ENCODE results near the gene AGPAT4. TPM values are rescaled to one million over a fixed set of nuclear protein-coding genes. Genes with fewer than 3 reads are reported as not detected.
A peak's percentile ranks its signal among the peaks of the same experiment; 100 is the strongest.

The AGPAT4 gene
- polyA plus RNA-seq, 3 donors: 6.4 to 15.8 (median 6.9) TPM

- Mint-ChIP-seq H3K27ac (peak overlapping the region; percentile 91 to 97 (median 94)), H3K4me1 (peaks cover 24% of the 10 kb centered on the region), H3K4me3 (no peak overlapping the region), H3K36me3 (peaks cover 58 to 77% of the 10 kb centered on the region in 2 donors), H3K9me3 (peaks cover 0 to 7% (median 5%) of the 10 kb centered on the region in 7 donors), H3K27me3 (ENCODE audit: low read depth in 3 of 3) (no peaks in the 10 kb centered on the region)
- no peaks in the 10 kb centered on the region for H4K20me1 ChIP-seq (ENCODE audit: insufficient read depth, low read length)
- H3K27me3 ChIP-seq (ENCODE audit: control insufficient read depth in 2 of 2, insufficient read depth in 2 of 2, low read length in 2 of 2): no peaks in the 10 kb centered on the region
- H3K4me3 ChIP-seq (replicated peaks in 1 of 3; ENCODE audit: low read depth in 2 of 3, low read length in 3 of 3): no peak overlapping the region
- TF ChIP-seq, protein P1, sequence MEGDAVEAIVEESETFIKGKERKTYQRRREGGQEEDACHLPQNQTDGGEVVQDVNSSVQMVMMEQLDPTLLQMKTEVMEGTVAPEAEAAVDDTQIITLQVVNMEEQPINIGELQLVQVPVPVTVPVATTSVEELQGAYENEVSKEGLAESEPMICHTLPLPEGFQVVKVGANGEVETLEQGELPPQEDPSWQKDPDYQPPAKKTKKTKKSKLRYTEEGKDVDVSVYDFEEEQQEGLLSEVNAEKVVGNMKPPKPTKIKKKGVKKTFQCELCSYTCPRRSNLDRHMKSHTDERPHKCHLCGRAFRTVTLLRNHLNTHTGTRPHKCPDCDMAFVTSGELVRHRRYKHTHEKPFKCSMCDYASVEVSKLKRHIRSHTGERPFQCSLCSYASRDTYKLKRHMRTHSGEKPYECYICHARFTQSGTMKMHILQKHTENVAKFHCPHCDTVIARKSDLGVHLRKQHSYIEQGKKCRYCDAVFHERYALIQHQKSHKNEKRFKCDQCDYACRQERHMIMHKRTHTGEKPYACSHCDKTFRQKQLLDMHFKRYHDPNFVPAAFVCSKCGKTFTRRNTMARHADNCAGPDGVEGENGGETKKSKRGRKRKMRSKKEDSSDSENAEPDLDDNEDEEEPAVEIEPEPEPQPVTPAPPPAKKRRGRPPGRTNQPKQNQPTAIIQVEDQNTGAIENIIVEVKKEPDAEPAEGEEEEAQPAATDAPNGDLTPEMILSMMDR (IDR thresholded peaks at IDR 0.05): no peak
- no peak overlapping the region for H3K9ac ChIP-seq (ENCODE audit: insufficient read depth, low read length, poor library complexity, severe bottlenecking)
- no peak overlapping the region for H3K4me2 ChIP-seq (replicated peaks; ENCODE audit: extremely low read depth, low read length, poor library complexity, severe bottlenecking)
- H3K9me3 ChIP-seq (replicated peaks in 1 of 2; ENCODE audit: control insufficient read depth in 1 of 2, insufficient read depth in 1 of 2, low read length in 2 of 2): no peaks in the 10 kb centered on the region
- peaks cover 39 to 64% of the 10 kb centered on the region in 2 donors for H3K36me3 ChIP-seq (replicated peaks in 1 of 2; ENCODE audit: control insufficient read depth in 1 of 2, insufficient read depth in 2 of 2, low read length in 2 of 2)
- DNase-seq: no peak
- peaks cover 20 to 23% of the 10 kb centered on the region in 2 donors for H3K4me1 ChIP-seq (ENCODE audit: control insufficient read depth in 1 of 2, insufficient read depth in 2 of 2, low read length in 2 of 2)
- intact Hi-C loops (cut with micrococcal nuclease): loop anchor here (5.0 to 10.0 kb wide), 3 partner anchors 158 to 256 kb away; partner anchors contain the start of gene AGPAT4 (in 1 of the 2)
- WGBS (ENCODE audit: insufficient coverage): 93% methylated on average over 3 of the region's 4 CpGs
- no peaks in the 10 kb centered on the region for H3K79me2 ChIP-seq (ENCODE audit: insufficient read depth, low read length)
- no peak overlapping the region for H2AFZ ChIP-seq (ENCODE audit: insufficient read depth, low read depth, low read length, poor library complexity, severe bottlenecking)
- H3K27ac ChIP-seq (ENCODE audit: low read depth in 1 of 2, low read length in 2 of 2): peak overlapping the region; percentile 78 to 80
These were observed 157.3 kb downstream of the AGPAT4 start for GRCh38 chr6:161116554-161116953.

DNA sequence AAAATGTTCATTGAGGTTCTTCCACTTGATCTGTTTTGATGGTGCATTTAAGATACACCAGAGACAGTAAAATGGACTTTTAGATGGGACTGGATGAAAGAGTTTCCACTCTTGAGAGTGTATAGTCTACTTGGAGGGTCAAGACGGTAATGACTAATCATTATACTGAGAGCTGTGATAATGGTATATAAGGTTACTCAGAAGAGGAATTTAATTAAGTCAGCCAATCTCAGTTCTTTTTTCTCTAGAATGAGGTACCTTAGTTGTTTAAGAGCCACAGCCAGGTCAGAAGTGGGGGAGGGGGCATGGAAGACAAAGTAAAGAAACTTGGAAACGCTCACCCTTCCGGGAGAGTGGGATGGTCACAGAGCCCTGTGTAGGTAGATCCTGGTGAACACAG lies 158.4 kb downstream of the AGPAT4 start:
- Histone ChIP-seq H3K9ac (ENCODE audit: insufficient read depth, low read length, poor library complexity, severe bottlenecking) (no peak overlapping the region), H3K27ac (ENCODE audit: low read depth in 1 of 2, low read length in 2 of 2) (peak overlapping the region in 1 of 2 donors; percentile 34), H3K36me3 (replicated peaks in 1 of 2; ENCODE audit: control insufficient read depth in 1 of 2, insufficient read depth in 2 of 2, low read length in 2 of 2) (peaks cover 42 to 69% of the 10 kb centered on the region in 2 donors), H3K4me3 (replicated peaks in 1 of 3; ENCODE audit: low read depth in 2 of 3, low read length in 3 of 3) (no peak overlapping the region), H3K4me2 (replicated peaks; ENCODE audit: extremely low read depth, low read length, poor library complexity, severe bottlenecking) (no peak overlapping the region), H4K20me1 (ENCODE audit: insufficient read depth, low read length) (no peaks in the 10 kb centered on the region), H2AFZ (ENCODE audit: insufficient read depth, low read depth, low read length, poor library complexity, severe bottlenecking) (no peak overlapping the region), H3K9me3 (replicated peaks in 1 of 2; ENCODE audit: control insufficient read depth in 1 of 2, insufficient read depth in 1 of 2, low read length in 2 of 2) (no peaks in the 10 kb centered on the region), H3K79me2 (ENCODE audit: insufficient read depth, low read length) (no peaks in the 10 kb centered on the region), H3K4me1 (ENCODE audit: control insufficient read depth in 1 of 2, insufficient read depth in 2 of 2, low read length in 2 of 2) (peaks cover 31 to 33% of the 10 kb centered on the region in 2 donors), H3K27me3 (ENCODE audit: control insufficient read depth in 2 of 2, insufficient read depth in 2 of 2, low read length in 2 of 2) (no peaks in the 10 kb centered on the region)
- no peaks in the 10 kb centered on the region for H3K27me3 Mint-ChIP-seq (ENCODE audit: low read depth in 3 of 3)
- H3K4me3 Mint-ChIP-seq: no peak overlapping the region
- peaks cover 33% of the 10 kb centered on the region for H3K4me1 Mint-ChIP-seq
- peaks cover 62 to 78% of the 10 kb centered on the region in 2 donors for H3K36me3 Mint-ChIP-seq
- no peak for DNase-seq
- WGBS (ENCODE audit: insufficient coverage): 100% methylated on average over 2 of the region's 3 CpGs
- H3K27ac Mint-ChIP-seq: peak overlapping the region in 6 of 7 donors; percentile 66 to 97 (median 87)
- TF ChIP-seq, protein P1 (IDR thresholded peaks at IDR 0.05): no peak
- intact Hi-C loops (cut with micrococcal nuclease): loop anchor here (5.0 to 10.0 kb wide), 3 partner anchors 159 to 257 kb away; partner anchors contain the start of gene AGPAT4 (in 1 of the 2)
- H3K9me3 Mint-ChIP-seq: peaks cover 0 to 4% (median 3%) of the 10 kb centered on the region in 7 donors
